Naive B cell (primary cell): ENCODE measurements around the gene CCNE1. TPM values are rescaled to one million over a fixed set of nuclear protein-coding genes. Genes with fewer than 3 reads are reported as not detected.
A peak's percentile ranks its signal among the peaks of the same experiment; 100 is the strongest.

Experiments
- ATAC-seq, 2 donors: fragments of 150-1000 bp; cut with Tn5 transposase; 2 replicates each; pipeline ENCODE4 v1.10.0; 2021; ENCODE audit warnings: low read depth in 2 of 2, mild to moderate bottlenecking in 2 of 2, moderate library complexity in 2 of 2
- DNase-seq: peaks from one replicate; pipeline ENCODE4 v3.0.0; 2022
- H3K27ac Mint-ChIP-seq, 6 donors: one replicate each; pipeline ENCODE4 v1.8.0; 2020 to 2022; ENCODE audit warnings: mild to moderate bottlenecking in 6 of 6, mixed read lengths in 6 of 6, moderate library complexity in 5 of 6, inconsistent platforms in 2 of 6
- H3K27me3 Mint-ChIP-seq, 3 donors: one replicate each; pipeline ENCODE4 v1.8.0; 2021 to 2022; ENCODE audit warnings: mixed read lengths in 3 of 3, mild to moderate bottlenecking in 1 of 3
- H3K36me3 Mint-ChIP-seq, 2 donors: one replicate each; pipeline ENCODE4 v1.8.0; 2020 to 2022; ENCODE audit warnings: mixed read lengths in 2 of 2, inconsistent platforms in 1 of 2, mild to moderate bottlenecking in 1 of 2
- H3K4me1 Mint-ChIP-seq, 3 donors: one replicate each; pipeline ENCODE4 v1.8.0; 2020 to 2022; ENCODE audit warnings: mixed read lengths in 3 of 3, inconsistent platforms in 1 of 3, mild to moderate bottlenecking in 1 of 3, moderate library complexity in 1 of 3
- H3K4me3 Mint-ChIP-seq, 8 donors: one replicate each; pipeline ENCODE4 v1.8.0; 2020 to 2022; ENCODE audit warnings: mild to moderate bottlenecking in 8 of 8, mixed read lengths in 8 of 8, moderate library complexity in 8 of 8, inconsistent platforms in 2 of 8
- H3K9me3 Mint-ChIP-seq, 7 donors: one replicate each; pipeline ENCODE4 v1.8.0; 2020 to 2022; ENCODE audit warnings: mixed read lengths in 7 of 7, mild to moderate bottlenecking in 5 of 7, inconsistent platforms in 2 of 7, moderate library complexity in 1 of 7
- polyA plus RNA-seq, 6 donors: library from polyadenylated mRNA; unstranded; fragments of 300-500 nt; fragmentation: Illumina TruSeq; gene quantifications; one replicate each; pipeline ENCODE4 v1.2.3, GENCODE V29; 2021; ENCODE audit warnings: low read depth in 6 of 6

Gene CCNE1
- not detected for polyA plus RNA-seq

DNA sequence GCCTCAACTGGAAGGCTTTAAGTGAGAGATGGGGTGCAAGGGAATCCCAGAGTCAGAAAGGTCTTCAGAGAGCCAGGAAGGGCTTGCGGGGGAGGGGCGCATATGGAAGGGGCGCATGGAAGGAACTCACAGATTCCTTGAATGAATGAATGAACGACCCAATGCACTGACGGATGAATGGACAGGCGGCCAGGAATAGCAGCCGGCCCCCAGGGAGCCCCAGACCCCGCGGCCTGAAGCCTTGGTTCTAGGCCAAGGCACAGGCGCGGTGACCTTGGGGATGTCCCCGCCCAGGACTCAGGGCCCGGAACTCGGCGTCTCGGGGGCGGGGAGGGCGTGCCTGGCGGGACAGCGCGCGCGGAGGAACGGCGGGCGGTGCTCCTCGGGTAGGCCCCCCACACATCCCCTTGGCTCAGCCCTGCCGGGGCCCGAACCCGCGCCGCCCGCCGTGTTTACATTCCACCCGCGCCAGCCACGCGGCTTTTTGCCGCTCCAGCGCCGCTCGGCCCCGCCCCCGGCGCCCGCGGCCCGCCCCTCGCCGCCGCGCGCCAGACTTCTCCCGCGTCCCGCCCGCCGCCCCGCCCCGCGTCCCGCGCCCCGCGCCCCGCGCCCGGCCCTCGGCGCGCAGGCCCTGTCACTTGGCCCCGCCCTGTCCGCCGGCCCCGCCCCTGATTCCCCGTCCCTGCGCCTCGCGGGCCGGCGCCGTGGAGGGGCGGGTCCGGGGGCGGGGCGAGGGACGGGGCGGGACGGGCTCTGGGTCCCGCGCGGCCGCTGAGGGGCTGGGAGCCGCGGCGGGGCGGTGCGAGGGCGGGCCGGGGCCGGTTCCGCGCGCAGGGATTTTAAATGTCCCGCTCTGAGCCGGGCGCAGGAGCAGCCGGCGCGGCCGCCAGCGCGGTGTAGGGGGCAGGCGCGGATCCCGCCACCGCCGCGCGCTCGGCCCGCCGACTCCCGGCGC is at the start of gene CCNE1:
TSS of gene CCNE1 (plus strand) at position 867 of the 955 bp plus-strand sequence. CDS start 565 bp downstream, outside the sequence.
- DNase-seq (peak; percentile 92), ATAC-seq (peak; percentile 88 to 89)
- Mint-ChIP-seq H3K27ac (peak within 1 kb of the TSS; percentile 22 to 96 (median 87)), H3K27me3 (peaks cover 0 to 3% (median 0%) of the 10 kb centered on the region in 3 donors), H3K36me3 (no peaks in the 10 kb centered on the region), H3K4me1 (peaks cover 9 to 16% (median 12%) of the 10 kb centered on the region in 3 donors), H3K4me3 (peak within 1 kb of the TSS; percentile 85 to 96 (median 92)), H3K9me3 (no peaks in the 10 kb centered on the region)

DNA sequence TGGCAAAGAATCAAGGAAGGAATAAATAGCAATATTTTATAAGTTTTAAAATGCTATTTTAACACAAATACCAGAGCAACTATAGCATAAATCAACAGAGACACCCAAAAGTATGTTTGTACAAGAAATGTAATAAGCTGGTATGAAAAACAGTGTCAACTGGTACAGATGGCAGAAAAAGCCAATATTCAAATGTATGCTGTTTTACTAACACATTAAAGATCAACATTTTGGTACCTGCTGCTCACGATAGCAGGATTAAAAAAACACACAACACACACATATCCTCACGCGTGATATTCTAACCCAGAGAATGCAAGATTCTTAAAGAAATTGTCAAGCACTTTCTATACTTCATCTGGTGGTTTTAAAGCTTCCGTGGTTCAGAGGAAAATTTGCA is 48.6 kb upstream of the CCNE1 start:
- H3K27me3 Mint-ChIP-seq: peaks cover 0 to 14% (median 2%) of the 10 kb centered on the region in 3 donors
- H3K36me3 Mint-ChIP-seq: no peaks in the 10 kb centered on the region
- no peak for DNase-seq
- H3K4me1 Mint-ChIP-seq: peaks cover 0 to 2% (median 0%) of the 10 kb centered on the region in 3 donors
- no peak overlapping the region for H3K4me3 Mint-ChIP-seq
- no peak for ATAC-seq
- H3K27ac Mint-ChIP-seq: no peak overlapping the region
- peaks cover 0 to 2% (median 0%) of the 10 kb centered on the region in 7 donors for H3K9me3 Mint-ChIP-seq

DNA sequence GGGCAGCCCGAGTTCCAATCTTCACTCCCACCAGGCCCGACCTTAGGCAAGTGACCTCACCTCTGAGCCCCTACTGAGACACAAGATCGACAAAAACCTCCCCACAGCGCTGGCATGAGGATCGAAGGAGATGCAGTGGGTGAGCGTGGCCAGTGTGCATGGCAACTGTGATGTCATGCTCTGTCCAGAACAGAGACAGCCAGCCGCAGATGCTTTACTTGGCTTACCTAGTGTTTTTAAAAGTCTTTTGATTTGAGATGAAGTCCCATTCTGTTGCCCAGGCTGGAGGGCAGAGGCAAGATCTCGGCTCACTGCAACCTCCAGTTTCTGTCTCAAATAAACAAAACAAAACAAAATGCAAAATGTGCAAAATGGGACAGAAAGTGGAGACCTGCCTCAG is 47.4 kb upstream of the CCNE1 start:
- ATAC-seq (no peak), DNase-seq (no peak)
- Mint-ChIP-seq H3K27ac (no peak overlapping the region), H3K27me3 (peaks cover 0 to 13% (median 8%) of the 10 kb centered on the region in 3 donors), H3K36me3 (no peaks in the 10 kb centered on the region), H3K9me3 (peaks cover 0 to 2% (median 0%) of the 10 kb centered on the region in 7 donors), H3K4me3 (no peak overlapping the region), H3K4me1 (peaks cover 0 to 2% (median 0%) of the 10 kb centered on the region in 3 donors)

DNA sequence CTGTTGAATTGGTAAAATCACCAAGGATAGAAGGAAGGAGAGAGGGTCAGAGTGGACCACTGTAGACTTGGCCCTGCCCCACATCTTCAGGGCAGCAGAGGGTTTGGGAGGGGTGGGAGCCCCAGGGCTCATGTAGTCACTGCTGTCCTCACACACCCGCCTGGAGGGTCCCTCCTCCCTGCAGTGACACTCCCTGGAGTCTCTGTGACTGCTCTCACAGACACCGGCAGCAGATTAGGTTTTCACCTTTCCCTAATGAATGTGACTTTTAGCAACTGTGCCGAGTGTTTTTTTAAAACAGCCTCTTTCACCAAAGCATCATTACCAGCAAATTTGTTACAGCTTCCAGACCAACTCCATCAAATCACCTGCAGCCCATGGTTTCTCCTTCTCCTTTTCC is 45.7 kb upstream of the CCNE1 start:
- no peaks in the 10 kb centered on the region for H3K36me3 Mint-ChIP-seq
- H3K4me3 Mint-ChIP-seq: peak overlapping the region in 1 of 8 donors; percentile 25
- ATAC-seq (no peak), DNase-seq (no peak)
- no peaks in the 10 kb centered on the region for H3K4me1 Mint-ChIP-seq
- peaks cover 0 to 11% (median 8%) of the 10 kb centered on the region in 3 donors for H3K27me3 Mint-ChIP-seq
- H3K9me3 Mint-ChIP-seq: peaks cover 0 to 2% (median 0%) of the 10 kb centered on the region in 7 donors
- H3K27ac Mint-ChIP-seq: no peak overlapping the region

DNA sequence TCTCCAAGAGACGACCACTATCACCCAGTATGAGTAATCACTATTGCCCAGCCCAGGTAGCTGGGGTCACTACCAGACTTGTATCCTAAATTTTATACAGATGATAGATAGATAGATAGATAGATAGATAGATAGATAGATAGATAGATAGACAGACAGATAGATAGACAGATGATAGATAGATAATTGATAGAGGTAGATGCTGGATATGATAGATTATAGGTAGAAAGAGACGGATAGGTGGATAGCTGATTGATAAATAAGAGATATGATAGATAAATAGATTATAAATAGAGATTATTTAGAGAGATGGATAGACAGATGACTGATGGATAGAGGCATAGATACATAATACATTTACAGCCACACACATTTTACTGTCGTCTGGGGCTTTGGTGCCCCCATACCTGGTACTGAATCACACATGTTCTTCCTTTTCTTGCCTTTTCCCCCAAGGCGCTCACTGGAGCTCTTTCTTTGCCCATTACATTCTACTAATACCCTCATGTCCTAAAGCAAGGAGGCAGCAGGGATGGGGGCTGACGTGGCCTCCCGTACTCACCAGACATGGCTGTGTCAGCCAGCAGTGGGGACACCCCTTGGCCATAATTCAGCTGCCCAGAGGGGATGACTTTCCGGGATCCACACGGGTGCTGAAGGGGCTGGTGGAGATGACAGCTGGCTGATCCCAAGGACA is 44.6 kb upstream of the CCNE1 start:
- no peaks in the 10 kb centered on the region for H3K4me1 Mint-ChIP-seq

DNA sequence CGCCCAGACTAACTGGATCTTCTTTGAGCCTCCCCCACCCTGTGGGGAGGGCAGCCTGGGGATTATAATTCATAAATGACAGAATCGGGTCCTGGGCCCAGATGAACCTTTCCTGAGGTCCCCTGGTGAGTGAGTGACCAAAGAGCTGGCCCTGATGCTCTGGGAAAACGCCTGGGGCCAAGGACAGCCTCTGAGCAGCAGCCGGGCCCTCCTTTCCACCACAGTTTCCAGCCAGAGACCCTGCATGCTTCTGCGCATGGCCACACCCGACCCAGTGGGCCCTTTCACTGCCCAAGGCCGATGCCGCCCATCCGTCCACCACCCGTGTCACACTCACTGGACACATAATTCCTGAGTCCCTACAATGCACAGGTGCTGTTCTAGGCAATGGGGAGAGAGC is 43.6 kb upstream of the CCNE1 start:
- no peaks in the 10 kb centered on the region for H3K36me3 Mint-ChIP-seq
- no peaks in the 10 kb centered on the region for H3K4me1 Mint-ChIP-seq

More for the DNA sequence above, 44.6 kb upstream of the CCNE1 start:
- H3K9me3 Mint-ChIP-seq: peaks cover 0 to 2% (median 0%) of the 10 kb centered on the region in 7 donors
- ATAC-seq (no peak), DNase-seq (no peak)
- H3K27ac Mint-ChIP-seq: no peak overlapping the region
- H3K27me3 Mint-ChIP-seq: peaks cover 5 to 10% (median 8%) of the 10 kb centered on the region in 3 donors
- H3K4me3 Mint-ChIP-seq: no peak overlapping the region
- H3K36me3 Mint-ChIP-seq: no peaks in the 10 kb centered on the region

DNA sequence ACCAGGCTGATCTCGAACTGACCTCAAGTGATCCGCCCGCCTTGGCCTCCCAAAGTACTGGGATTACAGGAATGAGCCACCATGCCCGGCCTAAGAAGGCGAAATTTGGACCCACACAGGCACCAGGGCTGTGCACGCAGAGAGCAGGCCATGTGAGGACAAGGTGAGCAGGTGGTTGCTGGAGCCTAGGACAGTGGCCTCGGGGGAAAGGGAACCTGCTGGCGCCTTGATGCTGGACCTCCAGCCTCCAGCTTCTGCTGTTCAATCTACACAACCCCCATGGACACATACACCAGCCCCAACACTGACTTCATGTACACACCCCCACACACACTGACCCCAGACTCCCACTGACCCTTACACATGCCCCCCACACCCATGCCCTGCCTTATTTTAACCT is 41.8 kb upstream of the CCNE1 start:
- peak overlapping the region in 1 of 6 donors; percentile 61 for H3K27ac Mint-ChIP-seq
- no peaks in the 10 kb centered on the region for H3K9me3 Mint-ChIP-seq
- H3K27me3 Mint-ChIP-seq: peaks cover 8 to 28% (median 16%) of the 10 kb centered on the region in 3 donors
- no peak overlapping the region for H3K4me3 Mint-ChIP-seq
- no peaks in the 10 kb centered on the region for H3K4me1 Mint-ChIP-seq
- ATAC-seq: no peak
- no peak for DNase-seq
- H3K36me3 Mint-ChIP-seq: no peaks in the 10 kb centered on the region

More for the DNA sequence above, 43.6 kb upstream of the CCNE1 start:
- Mint-ChIP-seq H3K27me3 (peaks cover 7 to 15% (median 8%) of the 10 kb centered on the region in 3 donors), H3K27ac (no peak overlapping the region), H3K4me3 (no peak overlapping the region), H3K9me3 (peaks cover 0 to 2% (median 0%) of the 10 kb centered on the region in 7 donors)
- DNase-seq (no peak), ATAC-seq (no peak)

DNA sequence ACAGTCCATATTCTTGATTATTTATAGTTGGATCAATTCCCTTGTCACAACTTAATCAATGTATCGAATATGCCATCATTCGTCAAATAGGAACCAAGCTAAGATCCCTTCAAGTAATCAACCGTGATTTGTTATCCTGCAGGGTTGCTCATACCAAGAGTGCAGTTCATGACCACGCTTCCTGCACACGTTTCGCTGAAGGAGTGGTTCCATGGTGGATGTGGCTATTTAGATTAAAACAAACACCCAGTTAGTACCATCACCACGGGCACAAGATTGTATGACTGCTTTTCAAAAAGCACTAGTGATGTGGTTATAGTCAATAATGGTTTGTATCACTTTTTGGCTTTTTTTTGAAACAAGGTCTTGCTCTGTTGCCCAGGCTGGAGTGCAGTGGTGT is 41.1 kb upstream of the CCNE1 start:
- no peak for ATAC-seq
- Mint-ChIP-seq H3K27me3 (peaks cover 8 to 30% (median 19%) of the 10 kb centered on the region in 3 donors), H3K36me3 (no peaks in the 10 kb centered on the region), H3K9me3 (no peaks in the 10 kb centered on the region), H3K4me1 (no peaks in the 10 kb centered on the region), H3K4me3 (no peak overlapping the region), H3K27ac (no peak overlapping the region)
- DNase-seq: no peak

DNA sequence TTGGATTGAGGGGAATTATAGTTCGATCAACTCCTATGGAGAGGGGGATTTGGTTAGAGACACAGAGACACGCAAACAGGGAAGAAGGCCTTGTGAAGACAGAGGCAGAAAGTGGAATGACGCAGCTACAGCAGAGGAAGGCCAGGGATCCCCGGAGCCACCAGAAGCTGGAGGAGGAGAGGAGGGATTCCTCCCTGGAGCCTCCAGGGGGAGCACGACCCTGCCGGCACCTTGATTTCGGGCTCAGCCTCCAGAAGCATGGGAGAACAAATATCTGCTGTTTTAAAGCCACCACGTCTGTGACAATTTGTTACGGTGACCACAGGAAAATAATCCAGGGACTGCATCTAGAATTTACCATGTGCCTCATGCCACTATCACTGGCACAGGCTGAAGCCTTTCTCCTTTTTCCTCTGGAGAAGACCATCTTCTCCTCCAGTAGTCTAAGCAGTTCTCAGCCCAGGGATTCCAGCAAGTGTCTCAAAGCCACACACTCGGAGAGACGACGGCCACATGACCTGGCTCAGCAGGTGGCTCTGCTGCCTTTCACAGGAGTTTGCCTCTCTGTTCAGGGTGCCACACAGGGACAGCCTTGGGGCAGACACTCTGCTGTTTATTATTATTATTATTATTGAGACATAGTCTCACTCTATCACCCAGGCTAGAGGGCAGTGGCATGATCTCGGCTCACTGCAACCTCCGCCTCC is 39.9 kb upstream of the CCNE1 start:
- DNase-seq: no peak
- H3K27ac Mint-ChIP-seq: peak overlapping the region in 1 of 6 donors; percentile 32
- no peaks in the 10 kb centered on the region for H3K36me3 Mint-ChIP-seq
- no peak overlapping the region for H3K4me3 Mint-ChIP-seq
- H3K9me3 Mint-ChIP-seq: no peaks in the 10 kb centered on the region
- peaks cover 8 to 29% (median 22%) of the 10 kb centered on the region in 3 donors for H3K27me3 Mint-ChIP-seq
- ATAC-seq: no peak
- no peaks in the 10 kb centered on the region for H3K4me1 Mint-ChIP-seq

DNA sequence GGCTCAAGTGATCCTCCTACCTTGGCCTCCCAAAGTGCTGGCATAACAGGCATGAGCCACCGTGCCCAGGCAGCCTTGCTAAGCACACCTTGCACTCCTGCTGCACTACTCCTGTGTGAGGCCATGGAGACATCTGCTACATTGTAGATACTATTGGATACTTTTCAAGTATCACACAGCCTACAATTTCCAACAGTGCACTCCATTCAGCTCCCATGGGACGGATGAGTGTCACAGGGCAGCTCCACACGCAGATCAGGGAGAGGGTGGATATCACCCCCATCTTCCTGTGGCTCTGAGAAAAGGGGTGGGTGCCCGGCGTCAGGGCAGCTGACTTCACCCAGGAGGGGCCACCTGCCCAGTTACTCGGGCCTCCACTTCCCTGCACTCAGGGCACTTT is 39.1 kb upstream of the CCNE1 start:
- H3K4me1 Mint-ChIP-seq: no peaks in the 10 kb centered on the region
- no peak for DNase-seq
- H3K9me3 Mint-ChIP-seq: no peaks in the 10 kb centered on the region
- H3K27me3 Mint-ChIP-seq: peaks cover 8 to 28% (median 22%) of the 10 kb centered on the region in 3 donors
- H3K27ac Mint-ChIP-seq: no peak overlapping the region
- no peak overlapping the region for H3K4me3 Mint-ChIP-seq
- no peaks in the 10 kb centered on the region for H3K36me3 Mint-ChIP-seq
- ATAC-seq: no peak

DNA sequence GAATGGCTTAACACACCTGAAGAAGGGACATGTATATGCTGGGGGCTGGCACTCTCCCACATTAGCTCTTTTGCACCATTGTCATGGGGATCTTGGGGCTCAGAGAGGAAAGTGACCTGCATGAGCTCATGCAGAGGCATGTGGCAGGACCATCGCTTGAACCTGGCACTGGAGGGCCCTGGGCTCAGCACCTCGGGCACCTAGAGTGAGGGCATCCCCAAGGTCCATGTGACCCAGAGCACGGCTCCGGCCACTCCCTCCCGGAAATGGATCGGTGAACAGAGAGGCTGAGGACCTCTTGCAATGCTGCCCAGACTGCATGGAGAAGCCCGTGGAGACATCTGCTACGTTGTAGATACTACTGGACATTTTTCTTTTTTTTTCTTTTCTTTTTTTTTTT is 38.6 kb upstream of the CCNE1 start:
- Mint-ChIP-seq H3K36me3 (no peaks in the 10 kb centered on the region), H3K4me1 (no peaks in the 10 kb centered on the region), H3K27me3 (peaks cover 8 to 28% (median 20%) of the 10 kb centered on the region in 3 donors), H3K27ac (no peak overlapping the region), H3K4me3 (no peak overlapping the region), H3K9me3 (no peaks in the 10 kb centered on the region)
- ATAC-seq (no peak), DNase-seq (no peak)

DNA sequence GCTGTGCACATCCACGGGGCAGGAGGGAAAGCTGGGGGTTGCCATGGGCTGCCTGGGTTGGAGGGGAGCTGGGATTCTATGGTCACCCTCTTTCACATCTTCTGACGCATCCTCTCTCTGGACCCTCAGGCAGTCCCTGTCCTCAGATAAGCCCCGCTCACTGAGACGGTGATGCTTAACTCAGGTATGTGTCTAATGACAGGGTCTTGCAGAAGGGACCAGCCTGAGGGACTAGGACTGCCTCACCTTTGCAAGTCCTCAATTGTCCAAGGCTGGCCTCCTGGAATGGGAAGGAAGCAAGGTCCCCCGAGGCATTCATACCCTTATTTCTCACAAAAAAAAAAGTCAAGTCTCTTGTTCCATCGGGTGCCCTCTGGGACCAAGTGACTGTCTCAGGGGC is 37.7 kb upstream of the CCNE1 start:
- Mint-ChIP-seq H3K27ac (no peak overlapping the region), H3K4me1 (no peaks in the 10 kb centered on the region), H3K4me3 (no peak overlapping the region), H3K36me3 (no peaks in the 10 kb centered on the region), H3K27me3 (peaks cover 8 to 28% (median 14%) of the 10 kb centered on the region in 3 donors), H3K9me3 (no peaks in the 10 kb centered on the region)
- no peak for DNase-seq
- no peak for ATAC-seq

DNA sequence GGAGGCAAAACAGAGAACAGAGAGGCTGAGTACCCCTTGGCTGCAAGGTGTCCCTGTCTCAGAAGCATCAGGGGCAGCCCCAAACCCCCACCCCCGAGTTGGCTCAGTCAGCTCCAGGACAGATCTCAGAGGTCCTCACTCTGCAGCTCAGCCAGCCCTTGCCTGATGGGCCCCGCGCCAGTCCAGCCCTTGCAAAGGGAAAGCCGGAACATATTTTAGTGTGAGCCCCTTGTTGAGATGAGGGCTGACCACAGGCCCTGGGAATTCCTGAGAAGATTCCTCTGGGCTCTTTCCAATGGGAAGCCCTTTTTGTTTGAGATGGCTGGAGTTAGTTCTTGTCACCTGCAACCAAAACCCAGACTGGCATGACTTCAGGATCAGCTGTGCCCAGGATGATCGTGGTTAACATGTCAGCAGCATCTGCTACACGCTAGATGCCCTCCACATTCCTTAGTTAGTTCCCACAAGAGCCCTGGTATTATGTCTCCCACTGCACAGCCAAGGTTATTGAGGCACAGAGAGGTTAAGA is 33.9 kb upstream of the CCNE1 start:
- no peaks in the 10 kb centered on the region for H3K9me3 Mint-ChIP-seq

More for the DNA sequence above, 33.9 kb upstream of the CCNE1 start:
- no peak overlapping the region for H3K4me3 Mint-ChIP-seq
- no peak overlapping the region for H3K27ac Mint-ChIP-seq
- H3K4me1 Mint-ChIP-seq: peaks cover 0 to 2% (median 0%) of the 10 kb centered on the region in 3 donors
- DNase-seq (no peak), ATAC-seq (no peak)
- peaks cover 3 to 28% (median 21%) of the 10 kb centered on the region in 3 donors for H3K27me3 Mint-ChIP-seq
- H3K36me3 Mint-ChIP-seq: no peaks in the 10 kb centered on the region
